Purkinje cell (primary cell): Measurements from ENCODE around the gene RPL10. TPM values are rescaled to one million over a fixed set of nuclear protein-coding genes. Genes with fewer than 3 reads are reported as not detected.

ENCODE experiments used
- polyA plus RNA-seq: library from polyadenylated mRNA; unstranded; fragments of >200 nt; fragmentation: Nextera tagmentation; gene quantifications from 2 replicates; pipeline ENCODE4 v1.2.1, GENCODE V29; 2014

Gene RPL10
- polyA plus RNA-seq, result 317 and 487 TPM in 2 replicates

GRCh38 chrX:154397888-154398667 lies at the start of gene RPL10:
RPL10 (plus strand) TSS chrX:154398377; CDS start chrX:154398520, 143 bp downstream.

DNA sequence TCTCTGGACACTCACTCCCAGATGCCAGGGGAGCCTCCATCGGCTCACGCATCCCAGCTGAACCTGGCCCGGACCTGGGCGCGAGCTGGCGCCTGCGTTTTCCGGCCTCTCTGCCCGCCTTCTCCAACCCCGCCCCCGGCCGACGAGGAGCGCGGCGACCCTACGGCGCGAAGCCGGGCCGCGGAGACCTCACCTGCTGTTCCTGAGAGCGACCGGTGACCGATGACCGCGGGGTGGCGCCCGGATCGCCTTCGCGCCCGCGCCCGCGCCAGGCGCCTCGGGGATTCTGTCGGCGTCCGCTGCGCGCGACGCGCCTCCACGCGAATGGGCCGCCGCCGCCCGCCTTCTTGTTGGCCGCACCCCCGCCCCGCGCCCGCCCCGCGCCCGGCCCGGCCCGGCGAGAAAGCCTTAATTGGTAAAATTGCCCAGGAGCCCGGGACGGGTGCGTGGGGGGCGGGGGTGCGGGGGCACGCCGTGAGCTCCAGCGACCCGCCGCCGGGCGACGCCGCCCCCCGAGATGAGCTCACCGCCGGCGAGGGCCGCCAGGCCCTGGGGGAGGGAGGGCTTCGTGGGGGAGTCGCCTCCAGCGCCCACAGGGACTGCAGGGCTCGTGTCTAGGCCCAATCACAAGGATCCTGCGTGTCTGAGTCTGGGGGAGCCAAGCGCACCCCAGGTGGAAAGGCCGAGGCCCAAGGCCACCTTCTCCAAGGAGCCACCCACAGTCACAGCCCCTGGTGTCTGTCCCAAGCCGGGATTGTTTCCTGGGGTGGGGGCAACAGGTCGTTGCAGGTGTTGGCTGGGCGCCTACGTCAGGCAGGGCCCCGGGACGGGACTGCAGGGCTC lies 23.6 kb upstream of the RPL10 start, which contains the start of gene FLNA:
FLNA (minus strand) TSS at position 322 of the 843 bp plus-strand sequence. CDS start 3,389 bp downstream, outside the sequence.

GRCh38 chrX:154378799-154379568 lies 19.2 kb upstream of the RPL10 start, which contains the start of gene EMD:
EMD (plus strand) TSS chrX:154379295; CDS start chrX:154379485, 190 bp downstream.

DNA sequence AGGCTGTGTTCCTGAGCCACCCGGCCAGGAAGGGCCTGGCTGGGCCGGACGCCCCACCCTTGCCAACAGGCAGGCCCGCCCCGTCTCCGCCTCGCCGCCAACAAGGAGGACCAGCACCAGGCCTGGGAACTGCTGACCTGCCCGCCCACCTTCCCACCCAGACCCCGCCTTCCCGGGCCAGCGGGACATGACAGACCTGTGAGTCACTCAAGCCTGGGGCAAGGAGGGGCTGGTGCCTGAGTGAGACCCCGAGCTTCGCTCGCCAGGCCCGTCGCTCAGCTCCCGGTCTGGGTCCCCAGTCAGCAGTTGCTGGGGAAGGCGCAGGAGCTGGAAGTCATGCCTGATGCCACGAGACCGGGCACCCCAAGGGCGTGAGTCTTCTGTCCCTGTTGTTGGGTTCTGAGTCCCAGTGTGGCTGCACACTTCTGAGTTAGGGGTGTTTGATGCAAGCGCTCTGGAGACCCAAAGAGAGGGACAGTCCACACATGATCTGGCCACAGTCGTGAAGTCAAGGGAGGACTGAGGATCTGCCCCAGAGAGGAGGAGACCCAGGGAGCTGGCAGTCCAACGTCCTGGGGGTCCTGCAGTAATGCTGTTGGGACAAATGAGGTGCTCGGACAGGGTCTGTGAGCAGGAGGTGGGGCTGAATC lies 11.2 kb downstream of the RPL10 start, which contains the start of gene DNASE1L1:
DNASE1L1 (minus strand) TSS at position 33 of the 650 bp plus-strand sequence. CDS start 3,686 bp downstream, outside the sequence.

GRCh38 chrX:154428176-154429171 lies 30.3 kb downstream of the RPL10 start, which contains the start of gene ATP6AP1:
ATP6AP1 (plus strand) TSS chrX:154428677; CDS start chrX:154428693, 16 bp downstream.

GRCh38 chrX:154436983-154437752 lies 39.0 kb downstream of the RPL10 start, which contains the start of gene GDI1:
GDI1 (plus strand) TSS chrX:154437154; CDS start chrX:154437255, 101 bp downstream.

DNA sequence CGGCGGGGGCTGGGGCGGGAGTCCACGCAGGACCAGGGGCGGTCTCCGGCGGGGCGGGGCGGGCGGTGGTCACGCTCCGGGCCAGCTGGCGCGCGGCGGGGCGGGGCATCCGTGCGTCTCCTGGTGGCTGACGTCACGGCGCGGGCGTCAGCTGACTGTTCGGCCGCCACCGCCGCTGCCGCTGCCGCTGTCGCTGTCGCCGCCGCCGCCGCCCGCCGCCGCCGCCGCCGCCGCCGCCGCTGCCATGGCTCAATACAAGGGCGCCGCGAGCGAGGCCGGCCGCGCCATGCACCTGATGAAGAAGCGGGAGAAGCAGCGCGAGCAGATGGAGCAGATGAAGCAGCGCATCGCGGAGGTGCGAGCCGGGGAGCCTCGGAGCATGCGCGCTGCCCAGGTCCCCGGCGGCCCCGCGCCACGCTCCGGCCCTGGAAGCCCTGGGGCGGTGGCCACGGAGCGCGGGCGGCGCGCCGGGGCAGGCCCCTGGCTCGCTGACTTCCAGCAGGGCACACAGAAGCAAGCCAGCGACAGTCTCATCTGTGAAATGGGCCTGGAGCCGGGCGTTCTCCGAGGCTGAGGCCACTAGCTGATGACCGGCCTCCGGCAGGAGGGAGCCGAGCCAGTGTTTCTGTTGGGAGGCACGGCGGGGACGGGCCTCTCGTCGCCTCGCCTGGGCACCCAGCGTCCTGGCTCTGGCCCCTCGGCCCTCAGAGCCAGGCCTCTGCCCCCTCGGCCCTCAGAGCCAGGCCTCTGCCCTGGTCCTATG lies 46.0 kb downstream of the RPL10 start, which contains the start of gene FAM50A:
FAM50A (plus strand) TSS at position 150 of the 763 bp plus-strand sequence; CDS start at position 245, 95 bp downstream.

Other genes with a start within 250 kb of the RPL10 start
- gene OPN1MW, start 215.8 kb upstream of the RPL10 start, polyA plus RNA-seq, result not detected in 2 replicates
- gene OPN1MW2, start 178.6 kb upstream of the RPL10 start, polyA plus RNA-seq, result not detected in 2 replicates
- not detected in 2 replicates for gene OPN1MW3, start 140.8 kb upstream of the RPL10 start, polyA plus RNA-seq
- gene TEX28, start 103.3 kb upstream of the RPL10 start, polyA plus RNA-seq, result not detected in 2 replicates
- not detected in 2 replicates for gene TKTL1, start 102.6 kb upstream of the RPL10 start, polyA plus RNA-seq
- gene FLNA, start 23.7 kb upstream of the RPL10 start, polyA plus RNA-seq, result 4.9 TPM in 1 of 2 replicates, not detected in the other
- gene EMD, start 19.1 kb upstream of the RPL10 start, polyA plus RNA-seq, result 1.6 and 2.0 TPM in 2 replicates
- gene DNASE1L1, start 10.9 kb downstream of the RPL10 start, polyA plus RNA-seq, result not detected in 2 replicates
- 1.9 and 14.5 TPM in 2 replicates for gene TAFAZZIN, start 13.2 kb downstream of the RPL10 start, polyA plus RNA-seq
- 42.0 and 42.2 TPM in 2 replicates for gene ATP6AP1, start 30.3 kb downstream of the RPL10 start, polyA plus RNA-seq
- 72.2 and 103 TPM in 2 replicates for gene GDI1, start 38.8 kb downstream of the RPL10 start, polyA plus RNA-seq
- gene FAM50A, start 45.8 kb downstream of the RPL10 start, polyA plus RNA-seq, result 5.7 and 8.8 TPM in 2 replicates
- not detected in 2 replicates for gene PLXNA3, start 59.9 kb downstream of the RPL10 start, polyA plus RNA-seq
- gene LAGE3, start 80.9 kb downstream of the RPL10 start, polyA plus RNA-seq, result 16.5 and 16.8 TPM in 2 replicates
- gene UBL4A, start 88.2 kb downstream of the RPL10 start, polyA plus RNA-seq, result 6.2 and 8.0 TPM in 2 replicates
- 1.1 and 1.7 TPM in 2 replicates for gene SLC10A3, start 92.3 kb downstream of the RPL10 start, polyA plus RNA-seq
- gene FAM3A, start 117.9 kb downstream of the RPL10 start, polyA plus RNA-seq, result 2.3 and 7.8 TPM in 2 replicates
- gene G6PD, start 148.5 kb downstream of the RPL10 start, polyA plus RNA-seq, result 0.31 and 3.0 TPM in 2 replicates
- 2.3 and 5.1 TPM in 2 replicates for gene IKBKG, start 149.2 kb downstream of the RPL10 start, polyA plus RNA-seq
- gene CTAG1A, start 186.8 kb downstream of the RPL10 start, polyA plus RNA-seq, result not detected in 2 replicates
- gene CTAG1B, start 220.9 kb downstream of the RPL10 start, polyA plus RNA-seq, result not detected in 2 replicates